CD4-positive, alpha-beta T cell (primary cell): ENCODE data around the gene TADA3. TPM values are rescaled to one million over a fixed set of nuclear protein-coding genes. Genes with fewer than 3 reads are reported as not detected.

Experiments used
- ATAC-seq: fragments of 200-7000 bp; cut with Tn5 transposase; one replicate; pipeline ENCODE4 v1.10.0; 2022; ENCODE audit warnings: mild to moderate bottlenecking; ENCODE audit not compliant: poor library complexity
- CTCF ChIA-PET: fragments of 350-600 bp; sonication (Branson Sonifier 250); formaldehyde crosslinking; loops from one replicate; lab custom pipeline; 2021; ENCODE audit warnings: antibody characterized with exemption, inconsistent platforms; lab: Charles Lee
- POLR2A ChIA-PET: fragments of 350-600 bp; sonication (Branson Sonifier 250); formaldehyde crosslinking; loops from one replicate; lab custom pipeline; 2021; ENCODE audit warnings: antibody characterized with exemption, inconsistent platforms; lab: Charles Lee
- DNase-seq, 14 experiments: peaks; one replicate each; pipeline ENCODE4 v3.0.0-alpha.2; 2013 to 2020; ENCODE audit warnings: mixed read lengths in 2 of 14
- H3K27ac ChIP-seq, 2 donors: one replicate each; pipeline versions ENCODE4 v1.5.1 to v1.7.0; 2013; ENCODE audit warnings: low read length in 2 of 2, low read depth in 1 of 2, mild to moderate bottlenecking in 1 of 2
- H3K27me3 ChIP-seq, 2 experiments: 1 replicate in 1 of 2; 2 replicates in 1 of 2; pipeline versions ENCODE4 v1.6.1 to v1.7.0; 2013; ENCODE audit warnings: low read length in 2 of 2, control low read depth in 1 of 2, mild to moderate bottlenecking in 1 of 2, moderate library complexity in 1 of 2; ENCODE audit not compliant: insufficient read depth in 2 of 2, control insufficient read depth in 1 of 2
- H3K36me3 ChIP-seq: one replicate; pipeline ENCODE4 v1.6.1; 2013; ENCODE audit warnings: low read length, control low read depth; ENCODE audit not compliant: insufficient read depth
- H3K4me1 ChIP-seq: one replicate; pipeline ENCODE4 v1.6.1; 2013; ENCODE audit warnings: low read length, control low read depth; ENCODE audit not compliant: insufficient read depth
- H3K4me3 ChIP-seq: one replicate; pipeline ENCODE4 v1.5.1; 2013; ENCODE audit warnings: mild to moderate bottlenecking, low read length, moderate library complexity
- H3K9me3 ChIP-seq, 2 experiments: 1 replicate in 1 of 2; 2 replicates in 1 of 2; pipeline versions ENCODE4 v1.6.1 to v1.7.0; 2013; ENCODE audit warnings: low read length in 2 of 2, mild to moderate bottlenecking in 2 of 2, control low read depth in 1 of 2, moderate library complexity in 1 of 2; ENCODE audit not compliant: control insufficient read depth in 1 of 2, insufficient read depth in 1 of 2
- H3K27ac Mint-ChIP-seq: one replicate; pipeline ENCODE4 v1.8.0; 2020; ENCODE audit warnings: mixed read lengths
- H3K27me3 Mint-ChIP-seq: one replicate; pipeline ENCODE4 v1.8.0; 2021; ENCODE audit warnings: mixed read lengths
- H3K36me3 Mint-ChIP-seq: one replicate; pipeline ENCODE4 v1.8.0; 2021; ENCODE audit warnings: low read depth, mixed read lengths
- H3K4me1 Mint-ChIP-seq: one replicate; pipeline ENCODE4 v1.8.0; 2021; ENCODE audit warnings: low read depth, mixed read lengths
- H3K4me3 Mint-ChIP-seq: one replicate; pipeline ENCODE4 v1.8.0; 2020; ENCODE audit warnings: mild to moderate bottlenecking, mixed read lengths
- H3K9me3 Mint-ChIP-seq: one replicate; pipeline ENCODE4 v1.8.0; 2020; ENCODE audit warnings: mixed read lengths
- intact Hi-C, 2 experiments: fragments of 100-400 bp; cut with DNase I in 1 of 2; cut with micrococcal nuclease in 1 of 2; formaldehyde crosslinking; loops; one replicate each; pipeline versions ENCODE4 v1.15.1 to v1.9.0; 2023 to 2025; cut with DNase I, micrococcal nuclease
- total RNA-seq, 174 experiments: library from RNA in 2 of 174; stranded (reverse) in 2 of 174; gene quantifications; one replicate each; pipeline ENCODE4 v1.2.3 and lab custom pipeline; 2021 to 2026
- TF ChIP-seq, protein P1 (sequence below): fragments of 200-600 bp; IDR thresholded peaks from one replicate; pipeline ENCODE4 v1.8.0; 2022; ENCODE audit warnings: antibody characterized with exemption, mild to moderate bottlenecking

Gene TADA3
- total RNA-seq, 2 experiments from 2014 or later, result 14.7 to 16.5 TPM

DNA sequence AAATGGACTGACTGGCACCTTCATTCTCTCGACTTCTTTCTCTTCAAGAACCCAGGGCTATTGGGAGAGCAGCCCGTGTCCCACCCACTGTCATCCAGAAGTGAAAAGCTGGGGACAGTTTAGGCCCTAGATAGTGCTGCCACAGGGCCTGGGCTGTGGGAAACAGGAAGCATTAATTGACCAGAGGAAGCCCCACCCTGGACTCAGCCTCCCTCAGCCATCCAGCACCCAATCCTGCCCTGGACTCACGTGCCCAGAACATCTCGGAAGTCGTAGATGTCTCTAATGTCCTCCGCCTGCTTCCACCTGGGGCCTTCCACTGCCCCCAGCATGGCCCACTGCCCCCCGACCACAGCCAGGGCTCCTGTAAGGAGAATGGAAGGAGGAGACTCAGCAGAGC is 24.9 kb downstream of the TADA3 start:
- no peak for DNase-seq
- Histone ChIP-seq H3K27ac (no peak overlapping the region), H3K9me3 (no peaks in the 10 kb centered on the region), H3K36me3 (peaks cover 4% of the 10 kb centered on the region), H3K27me3 (no peaks in the 10 kb centered on the region), H3K4me1 (peaks cover 29% of the 10 kb centered on the region), H3K4me3 (no peak overlapping the region)
- intact Hi-C loops, result no loop called here
- TF ChIP-seq, protein P1, sequence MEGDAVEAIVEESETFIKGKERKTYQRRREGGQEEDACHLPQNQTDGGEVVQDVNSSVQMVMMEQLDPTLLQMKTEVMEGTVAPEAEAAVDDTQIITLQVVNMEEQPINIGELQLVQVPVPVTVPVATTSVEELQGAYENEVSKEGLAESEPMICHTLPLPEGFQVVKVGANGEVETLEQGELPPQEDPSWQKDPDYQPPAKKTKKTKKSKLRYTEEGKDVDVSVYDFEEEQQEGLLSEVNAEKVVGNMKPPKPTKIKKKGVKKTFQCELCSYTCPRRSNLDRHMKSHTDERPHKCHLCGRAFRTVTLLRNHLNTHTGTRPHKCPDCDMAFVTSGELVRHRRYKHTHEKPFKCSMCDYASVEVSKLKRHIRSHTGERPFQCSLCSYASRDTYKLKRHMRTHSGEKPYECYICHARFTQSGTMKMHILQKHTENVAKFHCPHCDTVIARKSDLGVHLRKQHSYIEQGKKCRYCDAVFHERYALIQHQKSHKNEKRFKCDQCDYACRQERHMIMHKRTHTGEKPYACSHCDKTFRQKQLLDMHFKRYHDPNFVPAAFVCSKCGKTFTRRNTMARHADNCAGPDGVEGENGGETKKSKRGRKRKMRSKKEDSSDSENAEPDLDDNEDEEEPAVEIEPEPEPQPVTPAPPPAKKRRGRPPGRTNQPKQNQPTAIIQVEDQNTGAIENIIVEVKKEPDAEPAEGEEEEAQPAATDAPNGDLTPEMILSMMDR, result no peak
- H3K27ac Mint-ChIP-seq, result no peak overlapping the region
- no peak overlapping the region for H3K4me3 Mint-ChIP-seq
- H3K36me3 Mint-ChIP-seq, result no peaks in the 10 kb centered on the region
- H3K27me3 Mint-ChIP-seq, result no peaks in the 10 kb centered on the region
- H3K9me3 Mint-ChIP-seq, result no peaks in the 10 kb centered on the region
- ChIA-PET CTCF (no interaction called here), POLR2A (interaction anchor here (0.9 kb wide), 1 partner anchor 25 kb away, joined by 3 read pairs; the partner anchor contains the start of genes ARPC4 and TADA3)
- H3K4me1 Mint-ChIP-seq, result peaks cover 18% of the 10 kb centered on the region
- ATAC-seq, result no peak

DNA sequence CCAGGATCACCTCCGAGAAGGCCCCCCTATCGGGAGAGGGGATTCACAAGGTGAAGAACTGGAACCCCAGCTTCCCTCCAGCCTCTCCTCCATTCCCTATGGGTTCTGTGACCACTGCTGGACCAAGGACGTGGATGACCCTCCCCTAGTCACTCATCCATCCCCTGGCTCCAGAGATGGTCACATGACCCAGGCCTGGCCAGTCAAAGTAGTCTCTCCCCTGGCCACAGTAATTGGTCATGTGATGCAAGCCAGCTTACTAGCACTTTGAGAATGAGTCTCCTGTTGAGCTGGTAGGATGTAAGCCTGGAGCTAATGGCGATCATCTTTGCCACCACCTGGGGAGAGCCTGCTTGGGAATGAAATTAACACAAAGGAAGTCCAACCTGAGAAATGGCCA is 26.4 kb downstream of the TADA3 start:
- intact Hi-C loops, result no loop called here
- H3K9me3 Mint-ChIP-seq, result no peaks in the 10 kb centered on the region
- Histone ChIP-seq H3K4me1 (peaks cover 29% of the 10 kb centered on the region), H3K9me3 (no peaks in the 10 kb centered on the region), H3K36me3 (peaks cover 8% of the 10 kb centered on the region), H3K27ac (no peak overlapping the region), H3K27me3 (no peaks in the 10 kb centered on the region), H3K4me3 (no peak overlapping the region)
- no peak overlapping the region for H3K4me3 Mint-ChIP-seq
- DNase-seq (no peak), ATAC-seq (no peak)
- POLR2A ChIA-PET, result interaction anchor here (0.9 to 1.4 kb wide), 2 partner anchors 25 to 27 kb away, joined by 4 read pairs; partner anchors contain the start of gene ARPC4
- CTCF ChIA-PET, result no interaction called here
- peaks cover 18% of the 10 kb centered on the region for H3K4me1 Mint-ChIP-seq
- TF ChIP-seq, protein P1, result no peak
- H3K27me3 Mint-ChIP-seq, result no peaks in the 10 kb centered on the region
- peaks cover 3% of the 10 kb centered on the region for H3K36me3 Mint-ChIP-seq
- no peak overlapping the region for H3K27ac Mint-ChIP-seq

DNA sequence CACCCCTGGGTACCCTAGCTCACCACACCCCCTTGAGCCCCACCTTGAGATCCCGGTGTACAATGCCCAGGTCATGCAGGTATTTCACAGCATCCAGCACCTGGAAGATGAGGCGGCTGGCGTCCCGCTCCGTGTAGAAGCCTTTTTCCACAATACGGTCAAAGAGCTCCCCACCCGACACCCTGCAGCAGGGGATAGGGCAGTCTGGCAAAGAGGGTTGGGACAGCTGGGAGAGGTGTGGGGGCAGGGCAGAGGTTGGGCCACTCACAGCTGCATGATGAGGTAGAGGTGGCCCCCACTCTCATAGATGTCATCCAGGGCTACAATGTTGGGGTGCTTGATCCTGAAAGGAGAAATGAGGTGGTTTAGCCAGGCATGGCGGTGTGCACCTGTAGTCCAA is 29.4 kb downstream of the TADA3 start:
- H3K4me3 Mint-ChIP-seq, result no peak overlapping the region
- POLR2A ChIA-PET, result no interaction called here
- no peak overlapping the region for H3K27ac ChIP-seq
- no peak for ATAC-seq
- TF ChIP-seq, protein P1, result no peak
- CTCF ChIA-PET, result no interaction called here
- peaks cover 5% of the 10 kb centered on the region for H3K4me1 ChIP-seq
- H3K9me3 Mint-ChIP-seq, result no peaks in the 10 kb centered on the region
- H3K36me3 ChIP-seq, result peaks cover 31% of the 10 kb centered on the region
- no peaks in the 10 kb centered on the region for H3K27me3 ChIP-seq
- no peak overlapping the region for H3K27ac Mint-ChIP-seq
- intact Hi-C loops, result no loop called here
- no peaks in the 10 kb centered on the region for H3K9me3 ChIP-seq
- no peak overlapping the region for H3K4me3 ChIP-seq
- DNase-seq, result no peak
- no peaks in the 10 kb centered on the region for H3K4me1 Mint-ChIP-seq
- H3K27me3 Mint-ChIP-seq, result no peaks in the 10 kb centered on the region
- H3K36me3 Mint-ChIP-seq, result peaks cover 24% of the 10 kb centered on the region
